ENCODE measurements around the gene TPRG1L.

- no peak for TF ChIP-seq GATA2 (IDR thresholded peaks at IDR 0.05; ENCODE audit: low read depth, low read length)
- TF ChIP-seq GATA3 (IDR thresholded peaks at IDR 0.05; ENCODE audit: low read depth, low read length), result no peak
Measured at GRCh38 chr1:3642919-3643675, 18.3 kb downstream of the TPRG1L start.

Measured in SH-SY5Y (cell line).